H9 (cell line): ENCODE data around the gene WFDC1. TPM values are rescaled to one million over a fixed set of nuclear protein-coding genes. Genes with fewer than 3 reads are reported as not detected.
"Not testable (repeated sequence)": the region's sequence is repeated elsewhere in the genome, so short reads cannot be mapped to it uniquely, and the experiment has no call there.

Source experiments
- DNase-seq: peaks from one replicate; pipeline ENCODE4 v3.0.0-alpha.2; 2017
- H2AFZ ChIP-seq: one replicate; pipeline ENCODE4 v1.6.1; 2013; ENCODE audit warnings: mild to moderate bottlenecking, low read length, control low read depth, moderate library complexity
- H2AK5ac ChIP-seq: 2 replicates; pipeline ENCODE4 v1.6.1; 2013; ENCODE audit warnings: low read length, control low read depth, mixed read lengths; ENCODE audit not compliant: insufficient read length
- H2BK120ac ChIP-seq: one replicate; pipeline ENCODE4 v1.6.1; 2013; ENCODE audit warnings: low read depth, mild to moderate bottlenecking, low read length, control low read depth, inconsistent platforms; ENCODE audit not compliant: poor library complexity, severe bottlenecking
- H2BK12ac ChIP-seq: 2 replicates; pipeline ENCODE4 v1.6.1; 2013; ENCODE audit warnings: low read length, control low read depth, mixed read lengths, low read depth; ENCODE audit not compliant: insufficient read length
- H2BK15ac ChIP-seq: 2 replicates; pipeline ENCODE4 v1.6.1; 2013; ENCODE audit warnings: low read depth, low read length, control low read depth
- H2BK20ac ChIP-seq: one replicate; pipeline ENCODE4 v1.6.1; 2013; ENCODE audit warnings: low read depth, mild to moderate bottlenecking, low read length, control low read depth, inconsistent platforms; ENCODE audit not compliant: poor library complexity, severe bottlenecking
- H2BK5ac ChIP-seq: 2 replicates; pipeline ENCODE4 v1.6.1; 2013; ENCODE audit warnings: low read length, control low read depth, mixed read lengths; ENCODE audit not compliant: insufficient read length
- H3K14ac ChIP-seq: 2 replicates; pipeline ENCODE4 v1.6.1; 2013; ENCODE audit warnings: low read length, control low read depth; ENCODE audit not compliant: insufficient read depth
- H3K18ac ChIP-seq: 2 replicates; pipeline ENCODE4 v1.6.1; 2013; ENCODE audit warnings: low read depth, mild to moderate bottlenecking, mixed read lengths, low read length, control low read depth; ENCODE audit not compliant: insufficient read length
- H3K23ac ChIP-seq: 2 replicates; pipeline ENCODE4 v1.6.1; 2013; ENCODE audit warnings: low read length, control low read depth, mixed read lengths, low read depth; ENCODE audit not compliant: insufficient read length
- H3K23me2 ChIP-seq: 2 replicates; pipeline ENCODE4 v1.6.1; 2013; ENCODE audit warnings: low read depth, mild to moderate bottlenecking, mixed read lengths, low read length, control low read depth; ENCODE audit not compliant: insufficient read length, poor library complexity, severe bottlenecking
- H3K27ac ChIP-seq: 2 replicates; pipeline ENCODE4 v1.5.1; 2013; ENCODE audit warnings: low read length, control low read depth, mixed read lengths, low read depth; ENCODE audit not compliant: insufficient read length
- H3K27me3 ChIP-seq: 2 replicates; pipeline ENCODE4 v1.6.1; 2013; ENCODE audit warnings: low read length, control low read depth, inconsistent platforms; ENCODE audit not compliant: insufficient read depth
- H3K4ac ChIP-seq: 2 replicates; pipeline ENCODE4 v1.6.1; 2013; ENCODE audit warnings: low read depth, mild to moderate bottlenecking, control low read depth, inconsistent platforms, low read length, moderate library complexity
- H3K4me1 ChIP-seq: 2 replicates; pipeline ENCODE4 v1.6.1; 2013; ENCODE audit warnings: low read length, control low read depth, inconsistent platforms; ENCODE audit not compliant: insufficient read depth
- H3K4me2 ChIP-seq: 2 replicates; pipeline ENCODE4 v1.6.1; 2013; ENCODE audit warnings: low read length, control low read depth, mixed read lengths; ENCODE audit not compliant: insufficient read length, insufficient read depth
- H3K56ac ChIP-seq: 2 replicates; pipeline ENCODE4 v1.6.1; 2013; ENCODE audit warnings: low read depth, mild to moderate bottlenecking, mixed read lengths, low read length, control low read depth; ENCODE audit not compliant: insufficient read length
- H3K79me1 ChIP-seq: 2 replicates; pipeline ENCODE4 v1.6.1; 2013; ENCODE audit warnings: low read depth, mild to moderate bottlenecking, moderate library complexity, low read length, control low read depth, inconsistent platforms; ENCODE audit not compliant: insufficient read depth, poor library complexity, severe bottlenecking
- H3K79me2 ChIP-seq: 2 replicates; pipeline ENCODE4 v1.6.1; 2013; ENCODE audit warnings: low read length, control low read depth, inconsistent platforms; ENCODE audit not compliant: insufficient read depth
- H3K9ac ChIP-seq: 2 replicates; pipeline ENCODE4 v1.6.1; 2013; ENCODE audit warnings: low read length, control low read depth, mixed read lengths; ENCODE audit not compliant: insufficient read length; ENCODE audit errors: extremely low read depth
- H3K9me3 ChIP-seq: one replicate; pipeline ENCODE4 v1.6.1; 2013; ENCODE audit warnings: low read depth, low read length, inconsistent platforms; ENCODE audit not compliant: control insufficient read depth
- H3T11ph ChIP-seq: one replicate; pipeline ENCODE4 v1.6.1; 2013; ENCODE audit warnings: mild to moderate bottlenecking, low read length, control low read depth, inconsistent platforms
- H4K20me1 ChIP-seq: one replicate; pipeline ENCODE4 v1.6.1; 2013; ENCODE audit not compliant: control insufficient read depth, insufficient read length, insufficient read depth
- H4K5ac ChIP-seq: 2 replicates; pipeline ENCODE4 v1.6.1; 2013; ENCODE audit warnings: low read depth, mild to moderate bottlenecking, mixed read lengths, low read length, control low read depth; ENCODE audit not compliant: insufficient read length
- H4K8ac ChIP-seq: replicated peaks from 2 replicates; pipeline ENCODE4 v1.6.1; 2013; ENCODE audit warnings: low read length, control low read depth, mixed read lengths, low read depth; ENCODE audit not compliant: insufficient read length
- H4K91ac ChIP-seq: 2 replicates; pipeline ENCODE4 v1.6.1; 2013; ENCODE audit warnings: low read depth, mild to moderate bottlenecking, moderate library complexity, mixed read lengths, low read length, control low read depth; ENCODE audit not compliant: insufficient read length
- H3K27ac Mint-ChIP-seq, 3 experiments: 2 replicates in 2 of 3; 3 replicates in 1 of 3; pipeline ENCODE4 v1.8.0; 2020 to 2021; ENCODE audit warnings: mixed read lengths in 3 of 3, mild to moderate bottlenecking in 1 of 3, moderate library complexity in 1 of 3
- H3K27me3 Mint-ChIP-seq: 2 replicates; pipeline ENCODE4 v1.8.0; 2021; ENCODE audit warnings: low read depth, mild to moderate bottlenecking, moderate library complexity, mixed read lengths
- H3K36me3 Mint-ChIP-seq, 3 experiments: 2 replicates in 2 of 3; 3 replicates in 1 of 3; pipeline ENCODE4 v1.8.0; 2020 to 2021; ENCODE audit warnings: low read depth in 3 of 3, mixed read lengths in 3 of 3; ENCODE audit not compliant: insufficient read depth in 1 of 3
- H3K4me1 Mint-ChIP-seq, 2 experiments: 2 replicates each; pipeline ENCODE4 v1.8.0; 2020; ENCODE audit warnings: mixed read lengths in 2 of 2
- H3K4me3 Mint-ChIP-seq, 2 experiments: 2 replicates in 1 of 2; 3 replicates in 1 of 2; pipeline ENCODE4 v1.8.0; 2020 to 2021; ENCODE audit warnings: mild to moderate bottlenecking in 2 of 2, mixed read lengths in 2 of 2, moderate library complexity in 1 of 2
- H3K9me3 Mint-ChIP-seq, 2 experiments: 2 replicates in 1 of 2; 3 replicates in 1 of 2; pipeline ENCODE4 v1.8.0; 2020; ENCODE audit warnings: mild to moderate bottlenecking in 2 of 2, mixed read lengths in 2 of 2, moderate library complexity in 1 of 2
- WGBS: extraction: QIAGEN DNeasy Blood & Tissue Kit; methylation state at CpG from one replicate; pipeline ENCODE4 v1.1.7; 2013; ENCODE audit warnings: missing lambda C conversion rate, low lambda C conversion rate, mixed read lengths; ENCODE audit not compliant: insufficient read length; ENCODE audit errors: extremely low coverage; 5-methylcytosine and 5-hydroxymethylcytosine counted together
- total RNA-seq: library from RNA; stranded (reverse); gene quantifications from 2 replicates; pipeline ENCODE4 v1.2.1, GENCODE V29; 2021
- TF ChIP-seq, protein P1 (sequence below): fragments of 200-600 bp; sonication (generic); conservative IDR thresholded peaks from 3 replicates; pipeline ENCODE4 v1.8.0; 2021; ENCODE audit warnings: antibody characterized with exemption, mild to moderate bottlenecking

WFDC1 gene
- total RNA-seq, 1 experiment from 2014 or later, result 0.24 TPM

DNA sequence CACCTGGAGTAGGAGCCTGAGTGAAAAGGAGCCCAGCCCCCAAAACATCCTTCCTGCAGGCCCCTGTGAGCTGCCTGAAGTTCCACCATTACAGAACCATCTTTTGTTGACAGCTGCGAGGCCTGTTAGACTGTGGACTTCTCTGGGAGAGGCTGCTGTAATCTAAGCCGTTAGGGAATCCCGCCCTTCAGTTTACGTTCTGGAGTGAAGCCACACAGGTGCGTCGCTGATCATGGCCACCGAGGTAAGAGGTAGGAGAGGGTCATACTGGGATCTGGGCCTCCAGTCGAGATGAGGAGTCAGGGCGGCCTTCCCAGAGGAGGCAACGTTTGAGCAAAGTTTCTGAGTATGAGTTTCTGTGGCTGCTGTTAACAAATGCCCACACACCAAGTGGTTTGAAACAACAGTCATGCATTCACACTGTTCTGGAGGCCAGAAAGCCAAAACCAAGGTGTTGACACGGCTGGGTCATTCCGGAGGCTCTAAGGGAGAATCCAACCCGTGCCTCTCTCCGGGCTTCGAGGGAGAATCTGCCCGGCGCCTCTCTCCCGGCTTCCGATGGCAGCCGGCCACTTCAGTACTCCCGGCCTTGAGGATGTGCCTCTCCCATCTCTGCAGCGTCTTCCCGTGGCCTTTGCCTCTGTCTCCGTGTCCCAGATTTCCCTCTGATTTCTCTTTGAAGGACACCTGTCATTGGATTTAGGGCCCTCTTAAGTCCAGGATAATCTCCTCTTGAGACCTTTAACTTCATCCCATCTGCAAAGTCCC, 47.0 kb downstream of the WFDC1 start:
- Histone ChIP-seq H3K27ac (no peak overlapping the region), H3K14ac (no peak overlapping the region), H2AK5ac (no peak overlapping the region), H2BK20ac (no peak overlapping the region), H3K27me3 (no peaks in the 10 kb centered on the region), H3T11ph (no peak overlapping the region), H2BK120ac (no peak overlapping the region), H3K79me1 (no peaks in the 10 kb centered on the region), H4K8ac (no peak overlapping the region), H3K4me2 (no peak overlapping the region), H3K23ac (no peak overlapping the region), H3K56ac (no peak overlapping the region), H3K4me1 (no peaks in the 10 kb centered on the region), H3K79me2 (no peaks in the 10 kb centered on the region), H2AFZ (no peak overlapping the region), H3K18ac (no peak overlapping the region), H2BK12ac (no peak overlapping the region), H4K5ac (no peak overlapping the region), H4K20me1 (no peaks in the 10 kb centered on the region), H2BK15ac (no peak overlapping the region), H3K4ac (no peak overlapping the region), H3K23me2 (no peaks in the 10 kb centered on the region), H3K9me3 (no peaks in the 10 kb centered on the region), H2BK5ac (no peak overlapping the region), H4K91ac (no peak overlapping the region), H3K9ac (no peak overlapping the region)
- no peak overlapping the region for H3K4me3 Mint-ChIP-seq
- WGBS, result no CpG with 5 or more reads among the region's 24 CpGs
- no peaks in the 10 kb centered on the region; a peak in 2 of 7 replicates for H3K36me3 Mint-ChIP-seq
- peaks cover 0 to 3% of the 10 kb centered on the region in 2 experiments; a peak in 1 of 4 replicates for H3K4me1 Mint-ChIP-seq
- peaks cover 2% of the 10 kb centered on the region for H3K27me3 Mint-ChIP-seq
- peaks cover 6 to 8% of the 10 kb centered on the region in 2 experiments; a peak in 3 of 5 replicates for H3K9me3 Mint-ChIP-seq
- no peak for DNase-seq
- TF ChIP-seq, protein P1, sequence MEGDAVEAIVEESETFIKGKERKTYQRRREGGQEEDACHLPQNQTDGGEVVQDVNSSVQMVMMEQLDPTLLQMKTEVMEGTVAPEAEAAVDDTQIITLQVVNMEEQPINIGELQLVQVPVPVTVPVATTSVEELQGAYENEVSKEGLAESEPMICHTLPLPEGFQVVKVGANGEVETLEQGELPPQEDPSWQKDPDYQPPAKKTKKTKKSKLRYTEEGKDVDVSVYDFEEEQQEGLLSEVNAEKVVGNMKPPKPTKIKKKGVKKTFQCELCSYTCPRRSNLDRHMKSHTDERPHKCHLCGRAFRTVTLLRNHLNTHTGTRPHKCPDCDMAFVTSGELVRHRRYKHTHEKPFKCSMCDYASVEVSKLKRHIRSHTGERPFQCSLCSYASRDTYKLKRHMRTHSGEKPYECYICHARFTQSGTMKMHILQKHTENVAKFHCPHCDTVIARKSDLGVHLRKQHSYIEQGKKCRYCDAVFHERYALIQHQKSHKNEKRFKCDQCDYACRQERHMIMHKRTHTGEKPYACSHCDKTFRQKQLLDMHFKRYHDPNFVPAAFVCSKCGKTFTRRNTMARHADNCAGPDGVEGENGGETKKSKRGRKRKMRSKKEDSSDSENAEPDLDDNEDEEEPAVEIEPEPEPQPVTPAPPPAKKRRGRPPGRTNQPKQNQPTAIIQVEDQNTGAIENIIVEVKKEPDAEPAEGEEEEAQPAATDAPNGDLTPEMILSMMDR, result no peak
- H3K27ac Mint-ChIP-seq, result 0 out of 7 replicates have a peak overlapping the region, but pooled peaks of 1 of the 3 experiments have one; percentile 8

DNA sequence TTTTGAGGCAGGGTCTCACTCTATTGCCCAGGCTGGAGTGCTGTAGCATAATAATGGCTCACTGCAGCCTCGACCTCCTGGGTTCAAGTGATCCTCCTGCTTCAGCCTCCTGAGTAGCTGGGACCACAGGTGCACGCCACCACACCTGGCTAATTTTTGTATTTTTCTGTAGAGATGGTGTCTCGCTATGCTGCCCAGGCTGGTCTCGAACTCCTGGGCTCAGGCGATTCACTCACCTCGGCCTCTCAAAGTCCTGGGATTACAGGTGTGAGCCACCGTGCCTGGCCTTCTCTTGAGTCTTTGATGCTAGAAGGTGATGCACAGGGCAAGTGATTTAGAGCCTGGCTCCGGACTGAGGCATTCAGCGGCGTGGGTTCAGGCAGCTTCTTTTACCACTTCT, 49.1 kb downstream of the WFDC1 start:
- not testable (repeated sequence) for H3K79me2 ChIP-seq, H2AK5ac ChIP-seq, H3K9me3 ChIP-seq, H3K4me2 ChIP-seq, H3K9ac ChIP-seq, DNase-seq, H2AFZ ChIP-seq, H3K56ac ChIP-seq, H4K8ac ChIP-seq, H3K27ac Mint-ChIP-seq, H3T11ph ChIP-seq, H3K14ac ChIP-seq, H4K91ac ChIP-seq, H3K36me3 Mint-ChIP-seq, H3K23ac ChIP-seq, H2BK12ac ChIP-seq, H3K27ac ChIP-seq, H2BK15ac ChIP-seq, H3K23me2 ChIP-seq, H3K27me3 Mint-ChIP-seq, H3K27me3 ChIP-seq, H3K18ac ChIP-seq, H4K5ac ChIP-seq, H3K9me3 Mint-ChIP-seq, H3K4me1 ChIP-seq, H3K4me1 Mint-ChIP-seq, H2BK120ac ChIP-seq, H3K4me3 Mint-ChIP-seq, H2BK5ac ChIP-seq, H4K20me1 ChIP-seq, H2BK20ac ChIP-seq, H3K79me1 ChIP-seq, H3K4ac ChIP-seq
- no CpG with 5 or more reads among the region's 10 CpGs for WGBS
